Heart left ventricle (tissue), 13 donors: ENCODE results near the gene HSH2D.

Experiments
- POLR2A ChIP-seq, 2 donors: fragments of 450-650 bp; IDR thresholded peaks; one replicate each; pipeline ENCODE4 v1.6.1; 2017; ENCODE audit warnings: antibody characterized with exemption in 2 of 2, mild to moderate bottlenecking in 2 of 2, moderate library complexity in 2 of 2
- TF ChIP-seq, protein P1 (sequence below), 12 donors: fragments of 200-600 bp; sonication (generic) in 4 of 12; IDR thresholded peaks; one replicate each; pipeline versions ENCODE4 v1.5.0 to v1.8.0; 2018 to 2022; ENCODE audit warnings: antibody characterized with exemption in 12 of 12, mild to moderate bottlenecking in 5 of 12
- donor health status: ischemic (EF 13 %, LVEDD 7.1; RV severe dilation, severe dysfunction).
- donor health status: DM: no; HTN: yes; CAD: no.
- donor health status: DM: no; HTN: no; CAD: no.
- donor health status: ischemic (EF 25% LVEDD 6.9; RV normal size, moderate dysfunction).
- donor health status: ischemic (EF 25% LVEDD 5.7; RV mildly dilated, moderate dysfunction).
- donor health status: ischemic (EF 35%, LVEDD 5.7; RV mildly dilated, moderate dysfunction).
- donor health status: nonischemic (EF 11% LVEDD 7.7; RV severe dilation, severe dysfunction).
- donor health status: DM: yes; HTN: yes; CAD: no.
- donor health status: PGD.
- donor health status: ischemic (EF 29% LVEDD 5.4; RV normal size, mild dysfunction).
- donor health status: nonischemic (EF 23%, LVEDD 6.1; RV moderate dilation, normal function).

DNA sequence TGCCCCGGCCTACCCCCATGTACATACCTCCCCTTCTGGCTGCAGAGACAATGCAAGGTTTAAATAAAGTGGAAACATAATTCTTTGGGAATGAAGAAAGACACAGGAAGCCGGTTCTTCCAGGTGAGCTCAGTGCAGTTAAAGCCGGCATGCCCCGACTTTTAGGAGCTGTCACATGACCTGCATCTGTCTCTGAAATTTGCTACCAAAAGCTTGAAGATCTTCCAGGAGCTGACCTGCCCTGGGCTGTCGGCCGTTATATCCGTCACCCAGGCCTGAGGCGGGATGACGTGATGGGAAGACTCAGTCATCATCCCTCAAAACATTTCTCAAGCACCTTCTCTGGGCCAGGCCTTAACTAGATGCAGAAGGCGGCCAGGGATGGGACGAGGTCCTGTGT is 21.5 kb upstream of the HSH2D start:
- TF ChIP-seq, protein P1, sequence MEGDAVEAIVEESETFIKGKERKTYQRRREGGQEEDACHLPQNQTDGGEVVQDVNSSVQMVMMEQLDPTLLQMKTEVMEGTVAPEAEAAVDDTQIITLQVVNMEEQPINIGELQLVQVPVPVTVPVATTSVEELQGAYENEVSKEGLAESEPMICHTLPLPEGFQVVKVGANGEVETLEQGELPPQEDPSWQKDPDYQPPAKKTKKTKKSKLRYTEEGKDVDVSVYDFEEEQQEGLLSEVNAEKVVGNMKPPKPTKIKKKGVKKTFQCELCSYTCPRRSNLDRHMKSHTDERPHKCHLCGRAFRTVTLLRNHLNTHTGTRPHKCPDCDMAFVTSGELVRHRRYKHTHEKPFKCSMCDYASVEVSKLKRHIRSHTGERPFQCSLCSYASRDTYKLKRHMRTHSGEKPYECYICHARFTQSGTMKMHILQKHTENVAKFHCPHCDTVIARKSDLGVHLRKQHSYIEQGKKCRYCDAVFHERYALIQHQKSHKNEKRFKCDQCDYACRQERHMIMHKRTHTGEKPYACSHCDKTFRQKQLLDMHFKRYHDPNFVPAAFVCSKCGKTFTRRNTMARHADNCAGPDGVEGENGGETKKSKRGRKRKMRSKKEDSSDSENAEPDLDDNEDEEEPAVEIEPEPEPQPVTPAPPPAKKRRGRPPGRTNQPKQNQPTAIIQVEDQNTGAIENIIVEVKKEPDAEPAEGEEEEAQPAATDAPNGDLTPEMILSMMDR (IDR thresholded peaks at IDR 0.05) = no peak
- TF ChIP-seq POLR2A (IDR thresholded peaks at IDR 0.05) = no peak
